Epithelial cell of proximal tubule (primary cell): ENCODE results near the gene ESPL1. TPM values are rescaled to one million over a fixed set of nuclear protein-coding genes. Genes with fewer than 3 reads are reported as not detected.
"Not testable (repeated sequence)": the region's sequence is repeated elsewhere in the genome, so short reads cannot be mapped to it uniquely, and the experiment has no call there.

ENCODE experiments used
- DNase-seq: peaks from one replicate; pipeline ENCODE4 v3.0.0-alpha.2; 2011; ENCODE audit warnings: low read depth
- H3K4me3 ChIP-seq: 2 replicates; pipeline ENCODE4 v1.5.1; 2011; ENCODE audit warnings: low read depth, mild to moderate bottlenecking, low read length
- CTCF ChIP-seq: conservative IDR thresholded peaks from 2 replicates; pipeline ENCODE4 v1.5.1; 2012; ENCODE audit warnings: low read depth, mild to moderate bottlenecking, low read length
- total RNA-seq: library from RNA; depleted of rRNA; stranded (reverse); fragments of >200 nt; gene quantifications from 2 replicates; pipeline ENCODE4 v1.2.3, GENCODE V29; 2015

ESPL1 gene
- total RNA-seq, 1 donor from 2014 or later = 40.1 TPM

GRCh38 chr12:53330671-53331070 lies 62.6 kb downstream of the ESPL1 start:
- H3K4me3 ChIP-seq = no peak overlapping the region
- no peak for TF ChIP-seq CTCF
- no peak for DNase-seq

- not testable (repeated sequence) for H3K4me3 ChIP-seq, DNase-seq
Observed at GRCh38 chr12:53332339-53332738, 64.2 kb downstream of the ESPL1 start.

GRCh38 chr12:53332744-53333143 lies 64.6 kb downstream of the ESPL1 start:
- no peak for DNase-seq
- no peak for TF ChIP-seq CTCF
- no peak overlapping the region for H3K4me3 ChIP-seq

- H3K4me3 ChIP-seq = no peak overlapping the region
- no peak for TF ChIP-seq CTCF
- DNase-seq = no peak
Observed at GRCh38 chr12:53333289-53333688, 65.2 kb downstream of the ESPL1 start.

GRCh38 chr12:53333845-53334244 lies 65.7 kb downstream of the ESPL1 start:
- H3K4me3 ChIP-seq = no peak overlapping the region
- no peak for DNase-seq
- no peak for TF ChIP-seq CTCF

GRCh38 chr12:53334822-53335221 lies 66.7 kb downstream of the ESPL1 start:
- TF ChIP-seq CTCF = no peak
- no peak for DNase-seq
- H3K4me3 ChIP-seq = no peak overlapping the region

- DNase-seq = no peak
- H3K4me3 ChIP-seq = no peak within 1 kb of the TSS
- TF ChIP-seq CTCF = no peak
Observed at GRCh38 chr12:53336181-53336681, 68.1 kb downstream of the ESPL1 start, which contains the start of gene SP7. Gene SP7 (minus strand): TSS chr12:53336354. CDS start chr12:53335646, 708 bp downstream.

- no peak overlapping the region for H3K4me3 ChIP-seq
- no peak for DNase-seq
- no peak for TF ChIP-seq CTCF
Observed at GRCh38 chr12:53338017-53338416, 69.9 kb downstream of the ESPL1 start.
